ENCODE measurements around the gene CRHR2.

DNA sequence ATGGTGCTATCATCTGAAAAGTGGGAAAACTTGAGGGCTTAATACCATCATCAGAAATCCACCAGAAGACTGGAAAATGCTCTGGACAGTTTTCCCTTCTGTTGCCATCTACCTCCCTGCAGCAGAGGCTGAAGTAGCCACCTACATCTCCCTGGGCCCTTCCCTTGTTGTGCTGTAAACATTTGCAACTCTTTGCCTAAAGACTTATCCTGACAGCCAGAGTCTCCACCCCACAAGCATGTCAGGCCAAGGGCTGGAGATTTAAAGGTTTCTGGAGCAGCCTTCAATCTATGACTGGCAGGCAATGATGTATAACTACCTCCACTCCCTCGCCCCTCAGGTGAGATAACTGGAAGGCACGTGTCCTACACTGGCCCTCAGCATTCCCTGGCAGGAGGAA lies 39.9 kb upstream of the CRHR2 start:
- TF ChIP-seq, protein P1, sequence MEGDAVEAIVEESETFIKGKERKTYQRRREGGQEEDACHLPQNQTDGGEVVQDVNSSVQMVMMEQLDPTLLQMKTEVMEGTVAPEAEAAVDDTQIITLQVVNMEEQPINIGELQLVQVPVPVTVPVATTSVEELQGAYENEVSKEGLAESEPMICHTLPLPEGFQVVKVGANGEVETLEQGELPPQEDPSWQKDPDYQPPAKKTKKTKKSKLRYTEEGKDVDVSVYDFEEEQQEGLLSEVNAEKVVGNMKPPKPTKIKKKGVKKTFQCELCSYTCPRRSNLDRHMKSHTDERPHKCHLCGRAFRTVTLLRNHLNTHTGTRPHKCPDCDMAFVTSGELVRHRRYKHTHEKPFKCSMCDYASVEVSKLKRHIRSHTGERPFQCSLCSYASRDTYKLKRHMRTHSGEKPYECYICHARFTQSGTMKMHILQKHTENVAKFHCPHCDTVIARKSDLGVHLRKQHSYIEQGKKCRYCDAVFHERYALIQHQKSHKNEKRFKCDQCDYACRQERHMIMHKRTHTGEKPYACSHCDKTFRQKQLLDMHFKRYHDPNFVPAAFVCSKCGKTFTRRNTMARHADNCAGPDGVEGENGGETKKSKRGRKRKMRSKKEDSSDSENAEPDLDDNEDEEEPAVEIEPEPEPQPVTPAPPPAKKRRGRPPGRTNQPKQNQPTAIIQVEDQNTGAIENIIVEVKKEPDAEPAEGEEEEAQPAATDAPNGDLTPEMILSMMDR (IDR thresholded peaks at IDR 0.05), result no peak
- no peak for TF ChIP-seq JUND (IDR thresholded peaks at IDR 0.05)
- TF ChIP-seq POLR2AphosphoS5 (IDR thresholded peaks at IDR 0.05; ENCODE audit: low read depth, low read length), result no peak
- no peak for TF ChIP-seq YY1 (IDR thresholded peaks at IDR 0.05; ENCODE audit: low read depth)
- TF ChIP-seq, protein P2, sequence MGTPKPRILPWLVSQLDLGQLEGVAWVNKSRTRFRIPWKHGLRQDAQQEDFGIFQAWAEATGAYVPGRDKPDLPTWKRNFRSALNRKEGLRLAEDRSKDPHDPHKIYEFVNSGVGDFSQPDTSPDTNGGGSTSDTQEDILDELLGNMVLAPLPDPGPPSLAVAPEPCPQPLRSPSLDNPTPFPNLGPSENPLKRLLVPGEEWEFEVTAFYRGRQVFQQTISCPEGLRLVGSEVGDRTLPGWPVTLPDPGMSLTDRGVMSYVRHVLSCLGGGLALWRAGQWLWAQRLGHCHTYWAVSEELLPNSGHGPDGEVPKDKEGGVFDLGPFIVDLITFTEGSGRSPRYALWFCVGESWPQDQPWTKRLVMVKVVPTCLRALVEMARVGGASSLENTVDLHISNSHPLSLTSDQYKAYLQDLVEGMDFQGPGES (IDR thresholded peaks at IDR 0.05; ENCODE audit: low read depth, low read length), result no peak
- TF ChIP-seq FOXJ3 (CRISPR knock-in tag; IDR thresholded peaks at IDR 0.05), result no peak
- TF ChIP-seq, protein P3, sequence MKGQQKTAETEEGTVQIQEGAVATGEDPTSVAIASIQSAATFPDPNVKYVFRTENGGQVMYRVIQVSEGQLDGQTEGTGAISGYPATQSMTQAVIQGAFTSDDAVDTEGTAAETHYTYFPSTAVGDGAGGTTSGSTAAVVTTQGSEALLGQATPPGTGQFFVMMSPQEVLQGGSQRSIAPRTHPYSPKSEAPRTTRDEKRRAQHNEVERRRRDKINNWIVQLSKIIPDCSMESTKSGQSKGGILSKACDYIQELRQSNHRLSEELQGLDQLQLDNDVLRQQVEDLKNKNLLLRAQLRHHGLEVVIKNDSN (IDR thresholded peaks at IDR 0.05; ENCODE audit: borderline replicate concordance, low read depth), result no peak
- TF ChIP-seq, protein P4, sequence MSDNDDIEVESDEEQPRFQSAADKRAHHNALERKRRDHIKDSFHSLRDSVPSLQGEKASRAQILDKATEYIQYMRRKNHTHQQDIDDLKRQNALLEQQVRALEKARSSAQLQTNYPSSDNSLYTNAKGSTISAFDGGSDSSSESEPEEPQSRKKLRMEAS (IDR thresholded peaks at IDR 0.05; ENCODE audit: low read depth), result no peak
- no peak for TF ChIP-seq CHD2 (IDR thresholded peaks at IDR 0.05; ENCODE audit: low read length, partially characterized antibody)
- TF ChIP-seq EP300 (IDR thresholded peaks at IDR 0.05; ENCODE audit: borderline replicate concordance in 1 of 2, low read depth in 1 of 2, low read length in 1 of 2), result no peak
- TF ChIP-seq NRF1 (IDR thresholded peaks at IDR 0.05; ENCODE audit: low read depth, low read length), result no peak
- TF ChIP-seq GATA2 (CRISPR knock-in tag; IDR thresholded peaks at IDR 0.05), result no peak
